NCI-H748 (cell line): ENCODE measurements around the gene AKAP5.
A peak's percentile ranks its signal among the peaks of the same experiment; 100 is the strongest.
"Not testable (repeated sequence)": the region's sequence is repeated elsewhere in the genome, so short reads cannot be mapped to it uniquely, and the experiment has no call there.

Experiments
- DNase-seq: peaks from one replicate; lab custom pipeline; 2025; ENCODE audit not compliant: unreplicated experiment; lab: John Stamatoyannopoulos, UW

Gene AKAP5

DNA sequence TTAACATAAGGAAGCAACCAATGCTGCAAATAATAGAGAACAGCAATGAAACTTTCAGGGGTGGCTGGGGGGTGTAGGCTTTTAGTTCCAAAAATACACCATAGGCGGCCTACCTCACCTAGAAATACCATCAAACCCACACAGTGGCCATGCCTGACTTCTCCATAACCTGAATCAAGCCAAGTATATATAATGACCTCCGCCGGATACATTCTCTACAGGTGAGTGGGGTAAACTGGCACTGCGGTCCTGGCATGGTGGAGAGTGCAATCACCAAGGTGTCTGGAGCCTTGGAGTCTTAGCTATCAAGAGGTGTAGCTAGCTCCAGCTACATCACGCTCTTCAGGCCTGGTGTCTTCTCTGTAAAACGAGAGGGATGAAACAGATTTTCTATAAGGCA lies 37.2 kb downstream of the AKAP5 start:
- DNase-seq = peak; percentile 44

DNA sequence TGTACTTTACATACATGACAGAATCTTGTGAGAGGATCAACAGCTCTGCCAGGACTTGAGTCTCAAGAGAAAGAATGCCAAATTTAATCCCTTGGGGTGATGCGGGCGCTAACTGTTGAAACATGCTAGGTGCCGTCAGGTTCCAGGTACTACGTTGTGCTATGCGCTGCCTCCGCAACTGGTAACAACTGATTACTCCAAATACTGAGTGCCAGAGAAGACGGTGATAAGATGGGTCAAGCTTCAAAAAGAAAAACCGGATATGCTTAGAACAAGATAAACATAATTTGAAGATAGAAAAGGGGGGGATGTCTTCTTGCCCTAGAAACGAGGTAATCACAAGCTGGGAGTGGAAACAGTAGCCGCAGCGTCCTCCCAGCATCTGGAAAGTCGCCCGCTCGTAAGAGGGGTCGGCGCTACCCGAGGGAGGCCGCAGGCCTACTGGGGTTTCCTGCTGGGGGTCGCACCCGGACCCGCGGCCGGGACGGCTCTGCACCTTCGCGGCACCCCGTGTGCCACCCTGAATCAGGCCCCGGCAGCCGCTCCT lies 37.7 kb downstream of the AKAP5 start:
- peak; percentile 58 for DNase-seq

DNA sequence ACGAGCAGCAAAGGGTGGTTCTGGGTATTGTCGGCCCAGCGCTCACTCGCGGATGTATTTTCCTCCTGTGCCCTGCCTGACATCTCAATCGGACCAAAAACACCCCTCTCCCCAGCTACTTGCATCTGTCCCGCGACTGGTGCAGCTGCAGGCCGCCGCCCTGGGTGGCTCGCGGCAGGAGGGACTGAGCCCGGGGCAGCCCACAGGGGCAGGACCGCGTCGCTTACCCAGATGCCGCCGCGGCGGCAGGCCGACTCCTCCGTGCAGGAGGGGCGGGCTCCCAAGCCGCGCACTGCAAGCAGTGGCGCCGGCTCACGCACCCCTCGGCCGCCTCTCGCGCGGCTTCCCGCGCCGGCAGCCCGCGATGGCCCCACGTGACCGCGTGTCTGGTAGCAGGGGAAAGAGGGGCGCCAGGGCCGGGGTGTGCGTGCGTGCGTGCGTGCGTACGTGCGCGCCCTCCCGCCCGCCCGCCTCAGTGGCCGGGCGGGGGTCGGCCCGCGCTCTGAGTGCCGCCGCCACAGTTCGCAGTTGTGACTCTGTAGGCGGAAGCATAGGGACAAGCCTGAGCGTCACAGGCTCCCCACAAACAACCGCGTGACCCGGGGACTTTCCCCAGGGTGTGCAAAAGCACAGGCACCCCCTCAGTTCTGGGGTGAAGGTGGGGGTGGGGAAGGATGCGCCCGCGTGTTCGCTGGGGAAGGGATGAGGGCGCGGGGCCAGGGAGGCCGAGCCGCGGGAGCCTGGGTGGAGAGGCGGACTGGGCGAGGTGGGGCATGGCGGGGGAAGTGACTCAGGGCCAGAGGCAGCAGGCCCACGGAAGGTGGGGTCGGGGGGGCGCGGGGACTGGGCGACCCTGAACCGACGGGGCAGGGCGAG lies 38.4 kb downstream of the AKAP5 start, which contains the start of gene ZBTB25:
TSS of gene ZBTB25 (minus strand) at position 405 of the 876 bp plus-strand sequence. CDS start 13,305 bp downstream, outside the sequence.
- peak; percentile 93 for DNase-seq

DNA sequence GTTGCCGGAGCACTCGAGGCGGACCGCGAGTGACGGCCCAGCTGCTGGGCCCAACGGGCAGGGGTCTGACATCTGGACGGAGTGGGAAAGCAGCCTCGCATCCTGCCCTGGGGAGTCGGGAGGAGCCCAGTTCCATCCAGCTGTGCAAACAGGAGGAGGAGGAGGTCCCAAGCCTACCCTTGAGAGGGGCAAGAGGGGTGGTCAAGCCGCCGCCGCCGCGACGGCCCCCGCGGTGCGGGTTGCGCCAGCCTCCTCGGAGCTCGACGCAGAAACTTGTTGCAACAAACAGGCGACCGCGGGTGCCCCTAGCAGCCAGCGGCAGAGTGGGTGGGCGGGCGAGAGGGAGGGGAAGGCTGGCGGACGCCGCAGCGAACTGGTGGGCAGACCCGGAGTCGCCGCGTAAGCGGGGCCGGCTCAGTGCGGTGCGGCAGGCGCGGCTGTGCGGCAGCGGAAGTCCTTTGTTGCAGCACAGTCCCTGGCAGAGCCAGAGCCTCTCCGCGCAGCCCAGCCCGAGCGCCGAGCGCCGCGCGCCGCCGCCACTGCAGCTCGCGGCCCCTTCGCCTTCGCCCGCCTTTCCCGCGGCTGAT lies 39.1 kb downstream of the AKAP5 start, which contains the start of gene ZBTB1:
TSS of gene ZBTB1 (plus strand) at position 461 of the 587 bp plus-strand sequence. CDS start 16,735 bp downstream, outside the sequence.
- peak; percentile 93 for DNase-seq

DNA sequence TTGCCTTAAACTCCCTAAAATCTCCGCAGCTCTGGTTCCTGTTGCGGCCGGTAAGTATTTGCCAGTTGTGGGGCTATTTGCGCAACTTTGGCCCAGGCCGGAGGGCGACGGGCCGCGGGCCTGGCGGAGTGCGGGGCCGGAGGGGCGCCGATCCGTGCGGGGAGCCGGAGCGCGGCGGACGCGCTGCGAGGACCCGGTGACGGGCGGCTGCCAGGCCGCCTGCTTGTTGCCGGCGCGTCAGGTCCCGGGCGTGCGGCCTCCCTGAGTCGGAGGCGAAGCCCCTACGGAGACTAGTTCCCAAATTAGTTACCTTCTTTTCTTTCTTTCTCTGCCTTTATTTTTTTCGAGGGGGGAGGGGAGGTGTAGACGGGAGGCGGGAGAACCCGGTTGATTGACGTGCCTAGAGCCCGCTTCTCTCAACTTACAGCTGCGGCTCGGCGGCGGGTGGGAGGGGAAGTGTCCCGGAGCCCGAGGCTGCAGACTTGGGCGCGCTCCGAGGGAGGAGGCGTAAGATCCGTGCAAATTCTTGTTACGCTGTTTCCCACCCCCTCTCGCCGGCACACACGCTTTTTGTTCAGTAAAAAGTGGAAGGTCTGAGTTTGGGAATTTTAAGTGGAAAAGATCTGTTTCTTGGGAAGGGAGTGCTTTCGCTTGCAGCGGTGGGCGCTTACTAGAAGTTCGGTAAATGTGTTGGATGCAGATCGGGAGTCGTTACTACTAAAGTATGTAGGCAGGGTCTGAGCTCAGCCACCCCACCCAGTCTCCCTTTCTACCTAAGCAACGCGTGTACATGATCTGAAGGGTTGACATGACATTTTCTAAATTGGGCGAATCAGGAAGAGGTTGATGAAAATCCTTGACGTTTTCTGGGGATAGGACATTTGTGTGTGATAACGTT lies 39.8 kb downstream of the AKAP5 start:
- DNase-seq = peak; percentile 85

DNA sequence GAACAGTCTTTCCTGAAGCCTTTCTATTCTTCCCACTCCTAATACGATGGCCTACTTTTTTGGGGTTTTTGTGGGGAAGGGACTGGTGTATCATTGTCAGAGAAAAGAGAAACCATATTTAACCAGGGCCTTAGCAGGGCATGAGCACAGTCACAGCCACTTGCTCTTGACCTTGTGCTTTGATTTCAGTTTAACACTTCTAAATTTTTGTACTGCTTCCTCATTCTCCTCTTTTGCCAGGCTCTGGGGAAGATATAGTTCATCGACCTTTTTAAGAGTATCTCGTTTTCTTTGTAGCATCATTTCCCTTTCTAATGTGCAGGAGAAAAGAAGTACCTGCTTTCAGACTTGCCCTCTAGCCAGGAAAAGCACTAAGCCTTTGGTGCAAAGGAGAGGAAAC lies 41.4 kb downstream of the AKAP5 start:
- no peak for DNase-seq

DNA sequence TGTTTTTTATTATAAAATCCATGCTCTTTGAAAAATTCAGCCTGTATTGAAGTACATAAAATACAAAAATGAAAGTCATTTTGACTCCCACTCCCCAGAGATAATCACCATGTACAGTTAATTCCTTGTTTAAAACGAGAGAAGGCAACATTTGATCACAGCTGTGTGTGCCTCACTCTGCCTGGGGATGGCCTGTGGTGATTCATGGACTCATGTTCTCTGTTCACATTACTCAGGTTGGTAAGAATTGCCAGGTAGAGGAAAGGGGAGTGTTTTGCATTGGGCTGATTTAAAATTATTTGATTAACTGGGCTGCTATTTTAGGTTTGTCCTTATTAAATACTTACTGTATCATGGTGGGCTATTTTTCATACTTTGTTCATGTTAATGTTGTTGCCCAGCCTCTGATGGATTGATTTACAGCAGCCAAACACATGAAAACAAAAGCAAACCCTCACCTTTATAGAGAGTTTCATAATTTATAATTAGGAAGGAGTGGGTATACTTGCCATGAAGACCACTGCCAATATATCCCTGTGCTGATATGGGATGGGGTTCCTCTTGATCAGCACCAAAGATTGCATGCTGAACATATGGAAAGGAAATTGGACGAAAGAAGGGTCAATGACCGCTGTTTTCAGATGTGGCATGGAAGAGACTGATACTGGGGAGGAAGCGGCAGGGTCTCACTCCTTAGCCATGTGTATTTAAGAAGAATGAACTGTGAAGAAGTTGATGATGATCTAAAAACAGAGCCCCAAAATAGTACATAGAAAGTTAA lies 42.3 kb downstream of the AKAP5 start:
- no peak for DNase-seq

DNA sequence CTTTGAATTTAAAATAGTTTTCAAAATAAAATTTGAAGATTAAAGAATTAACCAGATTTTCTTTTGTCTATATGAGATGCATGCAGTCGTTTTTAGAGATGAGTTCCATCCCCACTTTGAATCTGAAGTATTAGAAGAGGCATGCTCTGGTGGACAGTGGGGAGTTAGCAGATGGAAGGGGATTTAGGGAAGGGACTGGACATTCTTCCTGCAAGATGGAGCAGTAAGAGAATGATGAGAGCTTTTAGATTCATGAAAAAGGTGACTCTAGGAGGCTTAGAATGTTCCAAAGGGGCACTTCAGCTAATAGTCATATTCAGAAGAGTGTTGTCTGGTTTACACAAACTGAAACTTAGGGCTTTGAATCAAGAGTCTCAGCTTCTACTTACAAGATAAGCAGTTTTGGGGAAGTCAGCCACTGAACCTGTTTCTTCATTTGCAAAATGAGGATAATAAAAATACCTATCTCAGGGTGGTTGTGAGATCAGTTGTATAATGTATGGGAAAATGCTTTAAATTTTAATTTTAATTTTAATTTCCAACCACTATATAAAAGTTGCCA lies 43.0 kb downstream of the AKAP5 start:
- DNase-seq = no peak

DNA sequence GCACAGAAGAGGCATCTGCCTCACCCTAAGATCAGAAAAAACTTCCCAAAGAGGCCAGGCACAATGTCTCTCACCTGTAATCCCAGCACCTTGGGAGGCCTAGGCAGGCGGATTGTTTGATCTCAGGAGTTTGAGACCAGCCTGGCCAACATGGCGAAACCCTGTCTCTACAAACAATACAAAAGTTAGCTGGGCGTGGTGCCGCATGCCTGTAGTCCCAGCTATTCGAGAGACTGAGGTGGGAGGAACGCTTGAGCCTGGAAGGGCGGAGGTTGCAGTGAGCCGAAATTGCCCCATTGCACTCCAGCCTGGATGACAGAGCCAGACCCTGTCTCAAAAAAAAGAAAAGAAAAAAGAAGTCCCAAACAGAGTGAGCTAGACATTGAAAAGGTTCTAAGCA lies 43.7 kb downstream of the AKAP5 start:
- DNase-seq = no peak

DNA sequence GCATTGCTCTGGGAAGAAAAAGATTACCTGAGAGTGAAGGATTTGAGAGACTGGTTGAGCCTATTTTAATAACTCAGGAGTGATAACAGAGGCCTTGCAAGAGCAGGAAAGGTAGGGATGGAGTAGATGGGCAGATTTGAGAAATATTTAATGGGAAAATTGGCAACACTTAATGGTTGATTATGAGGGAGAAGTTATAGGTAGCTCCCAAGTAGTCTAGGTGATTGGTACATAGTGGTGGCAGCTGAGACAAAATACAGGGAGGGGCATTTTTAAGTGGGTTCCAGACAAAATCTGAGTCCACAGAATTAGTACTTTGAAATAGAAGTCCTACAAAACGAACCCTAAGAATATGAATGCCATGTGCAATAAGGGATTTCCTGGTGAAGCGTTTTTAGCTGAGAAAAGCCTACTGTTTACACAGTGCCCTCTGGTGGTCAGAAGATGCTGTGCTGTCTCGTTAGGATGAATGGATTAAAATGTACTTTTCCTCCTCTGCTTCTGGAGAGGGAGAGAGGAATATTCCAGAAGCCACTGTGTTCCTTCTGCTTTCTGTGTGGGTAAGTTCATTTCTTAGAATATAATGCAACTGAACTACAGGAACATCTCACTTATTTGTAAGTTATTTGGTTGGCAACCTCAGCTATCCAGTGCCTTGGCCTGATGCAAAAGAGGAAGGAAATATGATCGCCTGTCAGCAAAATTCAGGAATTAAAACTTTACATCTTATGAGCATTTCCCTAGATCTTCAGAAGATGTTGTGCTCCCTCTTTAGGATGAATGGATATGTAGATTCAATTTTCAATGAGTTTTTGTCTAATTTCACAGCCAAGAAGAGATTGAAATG lies 45.7 kb downstream of the AKAP5 start:
- peak; percentile 71 for DNase-seq

DNA sequence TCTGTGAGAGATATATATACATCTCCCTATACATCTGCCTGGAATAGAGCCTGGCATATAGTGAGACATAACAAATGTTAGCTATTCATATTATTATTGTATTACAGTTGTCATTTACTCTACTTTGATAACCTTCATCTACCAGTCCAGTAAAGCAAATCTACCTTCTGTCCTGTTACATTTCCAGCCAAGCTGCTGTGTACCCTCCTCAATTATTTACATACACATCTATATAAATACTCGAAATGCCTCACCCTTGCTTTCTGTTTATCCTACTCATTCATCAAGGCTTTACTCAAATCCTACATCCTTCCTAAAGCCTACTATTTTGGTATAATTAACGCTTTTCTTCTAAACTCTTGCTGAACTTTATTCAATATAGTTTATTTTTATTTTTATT lies 48.0 kb downstream of the AKAP5 start:
- DNase-seq = no peak

DNA sequence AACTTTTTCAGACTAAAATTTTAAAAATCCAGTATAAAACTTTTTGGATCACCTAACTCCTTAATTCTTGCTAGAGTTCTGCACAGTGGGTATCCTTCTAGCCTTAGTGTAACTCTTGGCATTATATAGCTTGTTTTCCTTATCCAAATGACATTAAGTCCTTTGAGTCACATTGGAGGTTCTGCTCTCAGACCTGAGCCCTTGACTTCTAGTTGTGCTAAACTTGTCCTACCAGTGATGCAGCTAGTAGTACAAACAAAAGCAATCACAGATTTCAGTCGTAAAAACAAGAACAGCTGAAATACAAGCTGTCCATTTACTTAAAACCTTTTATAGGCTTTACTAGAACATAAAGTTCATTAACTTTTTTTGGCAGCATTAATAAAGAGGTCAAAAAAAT lies 49.8 kb downstream of the AKAP5 start:
- no peak for DNase-seq

DNA sequence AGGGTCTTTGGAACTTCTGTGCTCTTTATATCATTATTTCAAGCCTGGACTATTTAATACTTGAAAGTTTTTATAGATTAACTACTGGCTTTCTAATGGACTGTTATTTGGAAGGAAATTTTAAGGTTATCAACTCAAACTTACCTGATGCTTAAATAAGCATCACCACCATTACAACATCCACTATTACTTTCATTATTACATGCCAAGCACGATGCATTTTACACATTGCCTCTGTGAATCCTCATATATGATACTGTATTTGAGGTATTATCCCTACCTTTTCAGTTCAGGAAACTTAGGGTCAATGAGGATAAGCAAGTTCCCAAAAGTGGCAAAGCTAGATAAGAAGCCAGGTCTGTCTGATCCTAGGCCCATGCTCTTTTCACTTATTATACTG lies 51.7 kb downstream of the AKAP5 start:
- DNase-seq = no peak

DNA sequence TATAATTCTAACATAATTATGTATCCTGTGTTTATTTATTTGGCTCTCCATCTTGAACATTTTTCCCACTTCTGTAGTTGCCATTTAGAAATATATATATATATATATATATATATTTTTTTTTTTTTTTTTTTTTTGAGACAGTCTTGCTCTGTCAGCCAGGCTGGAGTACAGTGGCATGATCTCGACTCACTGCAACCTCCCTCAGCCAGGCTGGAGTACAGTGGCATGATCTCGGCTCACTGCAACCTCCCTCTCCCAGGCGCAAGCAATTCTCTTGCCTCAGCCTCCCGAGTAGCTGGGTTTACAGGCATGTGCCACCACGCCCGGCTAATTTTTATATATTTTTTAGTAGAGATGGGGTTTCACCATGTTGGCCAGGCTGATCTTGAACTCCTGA lies 52.4 kb downstream of the AKAP5 start:
- not testable (repeated sequence) for DNase-seq

DNA sequence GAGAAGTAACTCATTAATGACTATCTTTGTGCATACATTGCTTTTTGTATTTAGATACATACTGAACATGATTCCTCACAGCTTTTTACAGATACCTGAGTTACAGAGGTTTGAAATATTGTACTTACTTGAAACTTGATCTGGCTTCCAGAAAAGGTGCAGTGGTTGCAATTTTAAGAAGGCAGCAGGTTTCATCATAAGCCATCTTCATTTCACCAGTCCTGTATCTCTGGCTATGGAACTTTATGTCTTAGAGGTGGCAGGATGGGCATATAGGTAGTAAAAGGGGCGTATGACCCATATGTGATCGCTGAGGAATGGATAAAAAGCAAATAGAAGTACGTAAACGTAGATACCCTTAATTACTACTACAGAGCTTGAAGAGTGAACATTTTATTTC lies 52.9 kb downstream of the AKAP5 start:
- no peak for DNase-seq

DNA sequence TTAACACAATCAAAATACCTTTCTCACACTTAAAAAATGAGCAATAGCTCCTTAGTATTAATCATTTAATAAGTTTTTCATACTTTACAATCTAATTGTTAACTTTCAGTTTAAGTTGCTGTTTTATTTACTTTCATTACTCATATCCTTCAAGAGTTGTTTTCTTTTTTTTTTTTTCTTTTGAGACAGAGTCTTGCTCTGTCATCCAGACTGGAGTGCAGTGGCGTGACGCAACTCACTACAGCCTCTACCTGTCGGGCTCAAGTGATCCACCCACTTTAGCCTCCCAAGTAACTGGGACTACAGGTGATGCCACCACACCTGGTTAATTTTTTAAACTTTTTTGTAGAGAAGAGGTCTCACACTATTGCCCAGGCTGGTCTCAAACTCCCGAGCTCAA lies 55.4 kb downstream of the AKAP5 start:
- no peak for DNase-seq

DNA sequence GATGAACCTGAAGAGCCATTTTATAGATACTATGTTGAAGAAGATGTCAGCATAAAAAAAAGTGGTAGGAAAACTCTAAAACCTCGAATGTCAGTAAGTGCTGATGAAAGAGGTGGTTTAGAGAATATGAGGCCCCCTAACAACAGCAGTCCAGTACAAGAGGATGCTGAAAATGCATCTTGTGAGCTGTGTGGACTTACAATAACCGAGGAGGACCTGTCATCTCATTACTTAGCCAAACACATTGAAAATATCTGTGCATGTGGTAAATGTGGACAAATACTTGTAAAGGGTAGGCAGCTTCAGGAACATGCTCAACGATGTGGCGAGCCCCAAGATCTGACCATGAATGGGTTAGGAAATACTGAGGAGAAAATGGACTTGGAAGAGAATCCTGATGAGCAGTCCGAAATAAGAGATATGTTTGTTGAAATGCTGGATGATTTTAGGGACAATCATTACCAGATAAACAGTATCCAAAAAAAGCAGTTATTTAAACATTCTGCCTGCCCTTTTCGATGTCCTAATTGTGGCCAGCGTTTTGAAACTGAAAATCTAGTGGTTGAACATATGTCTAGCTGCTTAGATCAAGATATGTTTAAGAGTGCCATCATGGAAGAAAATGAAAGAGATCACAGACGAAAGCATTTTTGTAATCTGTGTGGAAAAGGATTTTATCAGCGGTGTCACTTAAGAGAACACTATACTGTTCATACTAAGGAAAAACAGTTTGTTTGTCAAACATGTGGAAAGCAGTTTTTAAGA lies 57.5 kb downstream of the AKAP5 start:
- no peak for DNase-seq
